ENCODE data around the gene PTK6.

Gene PTK6

GRCh38 chr20:63500151-63500901, 36.9 kb downstream of the PTK6 start:
- no peak for DNase-seq (ENCODE audit: low read depth, low spot score)
- H3K4me3 ChIP-seq (ENCODE audit: low read length) = no peak overlapping the region

GRCh38 chr20:63499338-63499969, 37.7 kb downstream of the PTK6 start:
- no peak for DNase-seq (ENCODE audit: low read depth, low spot score)
- H3K4me3 ChIP-seq (ENCODE audit: low read length) = peak overlapping the region; percentile 28

- peak within 1 kb of the TSS; percentile 28 for H3K4me3 ChIP-seq (ENCODE audit: low read length)
- no peak for DNase-seq (ENCODE audit: low read depth, low spot score)
These were observed 38.2 kb downstream of the PTK6 start, which contains the start of gene EEF1A2 for GRCh38 chr20:63498960-63499337. EEF1A2 (minus strand) TSS chr20:63499083; CDS start chr20:63497763, 1,320 bp downstream.

- no peak overlapping the region for H3K4me3 ChIP-seq (ENCODE audit: low read length)
- DNase-seq (ENCODE audit: low read depth, low spot score) = no peak
These were observed 38.9 kb downstream of the PTK6 start for GRCh38 chr20:63497946-63498935.

- no peak overlapping the region for H3K4me3 ChIP-seq (ENCODE audit: low read length)
- DNase-seq (ENCODE audit: low read depth, low spot score) = no peak
These were observed 39.8 kb downstream of the PTK6 start for GRCh38 chr20:63497138-63497945.

- no peak overlapping the region for H3K4me3 ChIP-seq (ENCODE audit: low read length)
- DNase-seq (ENCODE audit: low read depth, low spot score) = no peak
These were observed 40.5 kb downstream of the PTK6 start for GRCh38 chr20:63496596-63497120.

- DNase-seq (ENCODE audit: low read depth, low spot score) = no peak
- H3K4me3 ChIP-seq (ENCODE audit: low read length) = peak overlapping the region; percentile 13; the same call in 1 of the 2 replicates
These were observed 41.2 kb downstream of the PTK6 start for GRCh38 chr20:63495741-63496595.

GRCh38 chr20:63495167-63495720, 41.9 kb downstream of the PTK6 start:
- no peak overlapping the region for H3K4me3 ChIP-seq (ENCODE audit: low read length)
- DNase-seq (ENCODE audit: low read depth, low spot score) = no peak

- no peak overlapping the region for H3K4me3 ChIP-seq (ENCODE audit: low read length)
- no peak for DNase-seq (ENCODE audit: low read depth, low spot score)
These were observed 42.6 kb downstream of the PTK6 start for GRCh38 chr20:63494420-63495166.

- no peak overlapping the region for H3K4me3 ChIP-seq (ENCODE audit: low read length)
- DNase-seq (ENCODE audit: low read depth, low spot score) = no peak
These were observed 43.1 kb downstream of the PTK6 start for GRCh38 chr20:63494084-63494419.

GRCh38 chr20:63493563-63494020, 43.6 kb downstream of the PTK6 start:
- DNase-seq (ENCODE audit: low read depth, low spot score) = no peak

GRCh38 chr20:63492982-63493381, 44.2 kb downstream of the PTK6 start:
- H3K4me3 ChIP-seq (ENCODE audit: low read length) = no peak overlapping the region
- DNase-seq (ENCODE audit: low read depth, low spot score) = no peak

More at GRCh38 chr20:63493563-63494020, 43.6 kb downstream of the PTK6 start:
- H3K4me3 ChIP-seq (ENCODE audit: low read length) = no peak overlapping the region

- DNase-seq (ENCODE audit: low read depth, low spot score) = no peak
These were observed 44.7 kb downstream of the PTK6 start for GRCh38 chr20:63492518-63492917.

GRCh38 chr20:63491635-63492230, 45.4 kb downstream of the PTK6 start:
- no peak for DNase-seq (ENCODE audit: low read depth, low spot score)
- H3K4me3 ChIP-seq (ENCODE audit: low read length) = no peak overlapping the region

More at GRCh38 chr20:63492518-63492917, 44.7 kb downstream of the PTK6 start:
- no peak overlapping the region for H3K4me3 ChIP-seq (ENCODE audit: low read length)

- DNase-seq (ENCODE audit: low read depth, low spot score) = no peak
- H3K4me3 ChIP-seq (ENCODE audit: low read length) = no peak overlapping the region
These were observed 46.1 kb downstream of the PTK6 start for GRCh38 chr20:63491078-63491477.

GRCh38 chr20:63490416-63490815, 46.8 kb downstream of the PTK6 start:
- no peak for DNase-seq (ENCODE audit: low read depth, low spot score)
- H3K4me3 ChIP-seq (ENCODE audit: low read length) = no peak overlapping the region

Data from Jurkat, Clone E6-1 (cell line).